BLaER1 treated with 17β-estradiol and CSF1 and Interleukin-3, amounts not matched to agents 10 nM and 100 nM (cell line): ENCODE results near the gene USH2A.

Source experiments
- H3K27ac ChIP-seq, 11 experiments: shearing (Covaris generic); formaldehyde crosslinking; 2 replicates each; pipeline ENCODE4 v1.8.1; 2022
- H3K27me3 ChIP-seq, 11 experiments: shearing (Covaris generic); formaldehyde crosslinking; 2 replicates each; pipeline ENCODE4 v1.8.1; 2022
- H3K36me3 ChIP-seq, 11 experiments: shearing (Covaris generic); formaldehyde crosslinking; 2 replicates each; pipeline ENCODE4 v1.8.1; 2022
- H3K4me1 ChIP-seq, 10 experiments: shearing (Covaris generic); formaldehyde crosslinking; 2 replicates each; pipeline ENCODE4 v1.8.1; 2022
- H3K4me2 ChIP-seq, 11 experiments: shearing (Covaris generic); formaldehyde crosslinking; 2 replicates each; pipeline ENCODE4 v1.8.1; 2022
- H3K4me3 ChIP-seq, 10 experiments: shearing (Covaris generic); formaldehyde crosslinking; 2 replicates each; pipeline ENCODE4 v1.8.1; 2022
- H3K9ac ChIP-seq, 11 experiments: shearing (Covaris generic); formaldehyde crosslinking; 2 replicates each; pipeline ENCODE4 v1.8.1; 2022
- H3K9me3 ChIP-seq, 11 experiments: shearing (Covaris generic); formaldehyde crosslinking; replicated peaks in 1 of 11; 2 replicates each; pipeline ENCODE4 v1.8.1; 2022
- H4K20me1 ChIP-seq, 11 experiments: shearing (Covaris generic); formaldehyde crosslinking; 2 replicates each; pipeline ENCODE4 v1.8.1; 2022
- Cebpa-rat ChIP-seq, 11 experiments: shearing (Covaris generic); IDR thresholded peaks; 2 replicates each; pipeline ENCODE4 v1.8.1; 2022

USH2A gene

DNA sequence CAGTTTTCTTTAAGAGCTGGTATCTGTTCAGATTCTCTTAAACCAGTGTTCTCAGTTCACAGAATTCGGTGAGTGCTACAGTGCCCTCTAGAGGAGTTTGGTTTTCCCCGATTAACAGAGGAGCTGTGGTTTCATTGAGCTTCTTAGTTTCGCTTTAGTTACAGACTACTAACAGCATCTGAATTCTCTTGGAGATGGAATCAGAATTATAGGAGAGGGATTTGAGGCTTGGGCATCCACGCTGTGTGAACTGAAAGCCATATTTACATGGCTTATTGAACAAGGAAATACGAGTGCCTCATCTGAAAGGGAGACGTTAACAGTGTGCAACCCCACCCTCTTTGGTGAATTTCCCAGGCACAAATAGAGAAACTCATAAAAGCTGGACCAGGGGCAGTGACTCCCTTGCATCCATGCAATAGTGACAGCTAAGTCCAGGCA, 202.0 kb downstream of the USH2A start:
- H3K27ac ChIP-seq: peak overlapping the region in 3 of 11 experiments; percentile 38 to 55 (median 41); a peak in 4 of 22 replicates

DNA sequence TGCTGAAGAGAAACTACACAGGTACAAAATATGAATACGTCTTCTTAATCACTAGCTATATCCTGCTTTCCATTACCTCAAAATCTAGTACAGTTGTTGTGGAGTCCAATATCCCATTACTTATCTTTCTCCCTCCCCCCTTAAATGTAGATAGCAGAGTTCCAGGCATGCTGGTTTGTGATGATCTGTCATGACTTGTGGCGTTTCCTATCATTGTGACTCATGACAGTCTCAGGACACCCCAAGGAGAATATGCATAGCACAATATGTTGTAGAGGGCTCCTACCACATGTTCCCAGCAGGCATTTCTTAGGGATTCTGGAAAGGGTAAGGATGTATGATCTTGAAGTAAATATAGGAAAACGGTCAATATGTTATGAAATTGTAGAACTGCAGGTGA, 206.9 kb downstream of the USH2A start:
- Histone ChIP-seq H3K9ac (no peak overlapping the region), H3K4me2 (no peak overlapping the region), H3K27me3 (no peaks in the 10 kb centered on the region), H3K27ac (no peak overlapping the region), H3K9me3 (no peaks in the 10 kb centered on the region), H3K4me3 (no peak overlapping the region), H3K36me3 (no peaks in the 10 kb centered on the region), H3K4me1 (no peaks in the 10 kb centered on the region), H4K20me1 (no peaks in the 10 kb centered on the region)
- TF ChIP-seq Cebpa-rat (IDR thresholded peaks at IDR 0.05): no peak

More for the DNA sequence above, 202.0 kb downstream of the USH2A start:
- Histone ChIP-seq H4K20me1 (no peaks in the 10 kb centered on the region), H3K36me3 (no peaks in the 10 kb centered on the region), H3K9ac (peak overlapping the region in 10 of 11 experiments; percentile 35 to 69 (median 54); a peak in 16 of 22 replicates), H3K27me3 (no peaks in the 10 kb centered on the region), H3K4me3 (peak overlapping the region; percentile 26 to 63 (median 47); a peak in 15 of 20 replicates), H3K4me1 (peaks cover 0 to 31% (median 6%) of the 10 kb centered on the region in 10 experiments; a peak in 10 of 20 replicates), H3K4me2 (peak overlapping the region; percentile 38 to 76 (median 51); a peak in 20 of 22 replicates), H3K9me3 (no peaks in the 10 kb centered on the region)
- TF ChIP-seq Cebpa-rat (IDR thresholded peaks at IDR 0.05): no peak

DNA sequence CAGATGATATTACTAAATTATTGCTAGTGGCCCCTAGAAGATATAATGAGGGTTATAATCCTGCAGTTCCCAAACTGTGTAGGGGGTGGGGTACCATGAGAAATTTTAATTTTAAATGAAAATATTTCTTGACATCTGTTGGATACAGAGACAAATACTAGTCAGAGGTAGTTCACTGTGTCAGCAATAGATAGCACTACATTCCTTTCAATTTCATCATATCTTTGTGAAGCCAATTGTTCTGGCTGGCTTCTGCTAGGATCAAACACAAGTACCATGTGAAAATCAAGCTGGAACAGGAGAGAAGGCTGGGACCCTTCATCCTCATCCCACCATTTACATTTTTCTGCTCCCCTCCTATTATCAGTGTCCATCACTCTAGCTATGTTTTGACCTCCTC, 208.1 kb downstream of the USH2A start:
- no peak for TF ChIP-seq Cebpa-rat (IDR thresholded peaks at IDR 0.05)
- no peaks in the 10 kb centered on the region for H3K4me1 ChIP-seq
- no peaks in the 10 kb centered on the region for H3K27me3 ChIP-seq
- H3K36me3 ChIP-seq: no peaks in the 10 kb centered on the region
- no peak overlapping the region for H3K27ac ChIP-seq
- H3K4me2 ChIP-seq: no peak overlapping the region
- H3K9ac ChIP-seq: no peak overlapping the region
- H4K20me1 ChIP-seq: no peaks in the 10 kb centered on the region
- no peaks in the 10 kb centered on the region for H3K9me3 ChIP-seq
- no peak overlapping the region for H3K4me3 ChIP-seq

DNA sequence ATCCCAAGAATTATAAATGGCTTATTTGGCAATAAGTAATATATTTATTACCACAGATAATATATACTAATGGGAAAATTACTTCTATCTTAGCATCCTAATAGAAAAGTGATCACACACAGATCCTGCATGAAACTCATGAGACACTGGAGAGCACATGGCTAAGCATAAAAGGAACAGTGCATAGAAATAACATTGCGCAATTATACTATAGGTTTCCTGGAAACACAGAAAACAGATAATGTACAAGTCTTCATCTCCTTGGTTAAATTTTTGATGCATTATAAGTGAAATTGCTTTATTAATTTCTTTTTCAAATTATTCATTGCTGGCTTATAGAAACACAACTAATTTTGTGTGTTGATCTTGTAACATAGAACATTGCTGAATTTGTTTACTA, 210.4 kb downstream of the USH2A start:
- no peak overlapping the region for H3K9ac ChIP-seq
- no peaks in the 10 kb centered on the region for H3K4me1 ChIP-seq
- H3K27ac ChIP-seq: no peak overlapping the region
- no peaks in the 10 kb centered on the region for H3K9me3 ChIP-seq
- H4K20me1 ChIP-seq: no peaks in the 10 kb centered on the region
- no peaks in the 10 kb centered on the region for H3K27me3 ChIP-seq
- H3K4me3 ChIP-seq: no peak overlapping the region
- H3K36me3 ChIP-seq: no peaks in the 10 kb centered on the region
- H3K4me2 ChIP-seq: no peak overlapping the region
- TF ChIP-seq Cebpa-rat (IDR thresholded peaks at IDR 0.05): peak in 3 of 11 experiments; percentile 42 to 89 (median 85); a peak in 6 of 22 replicates

DNA sequence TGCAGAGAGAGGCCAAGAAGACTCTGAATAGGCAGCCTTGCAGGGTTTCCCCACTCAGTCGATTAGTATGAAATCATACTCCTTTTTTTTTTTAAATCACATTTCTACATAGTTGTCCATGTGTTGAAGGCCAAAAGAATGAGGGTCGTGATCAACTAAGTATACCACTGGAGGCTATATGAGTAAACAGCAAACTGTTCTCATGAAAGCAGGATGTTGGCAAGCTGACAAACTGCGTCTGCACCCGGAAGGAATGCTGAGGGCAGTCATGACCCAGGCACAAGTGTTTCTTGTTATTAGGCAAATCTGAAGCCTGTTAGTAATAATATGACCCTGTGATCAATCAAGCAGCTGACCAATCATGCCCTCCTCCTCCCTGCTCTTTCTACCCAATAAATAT, 213.2 kb downstream of the USH2A start:
- Histone ChIP-seq H3K4me3 (no peak overlapping the region), H3K27ac (no peak overlapping the region), H4K20me1 (no peaks in the 10 kb centered on the region), H3K4me1 (no peaks in the 10 kb centered on the region), H3K9me3 (no peaks in the 10 kb centered on the region), H3K4me2 (no peak overlapping the region), H3K27me3 (no peaks in the 10 kb centered on the region), H3K36me3 (no peaks in the 10 kb centered on the region), H3K9ac (no peak overlapping the region)
- no peak for TF ChIP-seq Cebpa-rat (IDR thresholded peaks at IDR 0.05)

DNA sequence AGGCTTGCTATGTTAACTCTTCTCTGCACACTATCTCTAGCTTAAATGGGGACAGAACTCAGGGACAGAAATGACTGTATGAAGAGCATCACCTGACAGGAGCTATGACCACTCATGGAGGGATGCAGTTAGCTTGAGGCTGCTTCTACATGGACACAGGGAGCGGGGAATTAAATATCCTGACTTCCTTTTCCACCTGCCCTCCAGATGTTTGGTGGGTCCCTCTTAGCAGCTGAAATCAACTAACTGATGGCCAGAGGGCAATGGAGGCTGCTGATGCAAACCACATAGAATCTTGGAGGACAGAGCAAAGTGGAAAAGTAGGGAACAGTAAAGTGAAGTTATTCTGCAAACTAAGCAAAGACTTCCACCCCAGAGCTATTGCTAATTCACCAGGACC, 214.1 kb downstream of the USH2A start:
- H3K27me3 ChIP-seq: no peaks in the 10 kb centered on the region
- no peaks in the 10 kb centered on the region for H4K20me1 ChIP-seq
- no peak for TF ChIP-seq Cebpa-rat (IDR thresholded peaks at IDR 0.05)
- H3K4me2 ChIP-seq: no peak overlapping the region
- no peaks in the 10 kb centered on the region for H3K9me3 ChIP-seq
- H3K9ac ChIP-seq: no peak overlapping the region
- H3K4me3 ChIP-seq: no peak overlapping the region
- no peaks in the 10 kb centered on the region for H3K36me3 ChIP-seq
- H3K4me1 ChIP-seq: no peaks in the 10 kb centered on the region
- H3K27ac ChIP-seq: no peak overlapping the region

DNA sequence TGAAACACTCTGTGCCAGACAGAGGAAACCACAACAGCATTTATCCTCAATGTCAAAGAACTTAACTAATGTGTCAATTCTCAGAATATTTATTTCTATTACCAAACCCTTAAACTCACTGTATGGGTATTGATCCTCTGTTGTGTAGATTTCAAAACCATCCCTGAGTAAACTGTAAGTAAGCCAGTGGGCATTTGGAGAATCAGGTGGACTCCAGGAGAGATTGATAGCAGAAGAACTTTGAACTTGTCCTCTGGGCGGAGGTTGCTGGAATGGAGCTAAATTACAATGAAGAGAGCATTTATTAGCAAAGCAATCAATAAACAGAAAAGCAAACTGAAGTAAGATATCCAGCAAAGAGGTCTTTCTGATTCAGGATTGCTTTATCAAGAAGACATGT, 216.1 kb downstream of the USH2A start:
- no peak overlapping the region for H3K4me2 ChIP-seq
- H3K4me3 ChIP-seq: no peak overlapping the region
- H3K27me3 ChIP-seq: no peaks in the 10 kb centered on the region
- no peak overlapping the region for H3K27ac ChIP-seq
- H3K36me3 ChIP-seq: no peaks in the 10 kb centered on the region
- no peak overlapping the region for H3K9ac ChIP-seq
- H4K20me1 ChIP-seq: no peaks in the 10 kb centered on the region
- H3K4me1 ChIP-seq: no peaks in the 10 kb centered on the region
- no peak for TF ChIP-seq Cebpa-rat (IDR thresholded peaks at IDR 0.05)
- H3K9me3 ChIP-seq: no peaks in the 10 kb centered on the region

DNA sequence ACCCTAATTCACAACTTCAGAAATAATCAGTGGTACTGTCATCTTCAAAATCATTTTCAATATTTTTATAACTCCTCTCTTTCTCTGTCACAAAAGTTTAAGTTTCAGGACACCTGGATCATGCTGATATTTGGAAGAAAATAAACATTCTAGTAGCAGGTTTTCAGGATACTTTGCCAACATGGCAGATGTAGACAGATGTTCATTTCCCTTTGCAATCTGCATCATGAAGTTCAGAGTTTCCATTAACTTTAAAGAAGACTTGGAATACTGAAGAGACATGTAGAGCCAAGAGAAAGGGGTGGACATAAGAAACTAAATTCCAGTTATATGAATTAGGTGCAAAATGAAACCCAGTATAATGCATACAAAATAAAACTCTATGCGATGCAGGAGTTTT, 218.1 kb downstream of the USH2A start:
- no peak for TF ChIP-seq Cebpa-rat (IDR thresholded peaks at IDR 0.05)
- Histone ChIP-seq H4K20me1 (no peaks in the 10 kb centered on the region), H3K36me3 (no peaks in the 10 kb centered on the region)

DNA sequence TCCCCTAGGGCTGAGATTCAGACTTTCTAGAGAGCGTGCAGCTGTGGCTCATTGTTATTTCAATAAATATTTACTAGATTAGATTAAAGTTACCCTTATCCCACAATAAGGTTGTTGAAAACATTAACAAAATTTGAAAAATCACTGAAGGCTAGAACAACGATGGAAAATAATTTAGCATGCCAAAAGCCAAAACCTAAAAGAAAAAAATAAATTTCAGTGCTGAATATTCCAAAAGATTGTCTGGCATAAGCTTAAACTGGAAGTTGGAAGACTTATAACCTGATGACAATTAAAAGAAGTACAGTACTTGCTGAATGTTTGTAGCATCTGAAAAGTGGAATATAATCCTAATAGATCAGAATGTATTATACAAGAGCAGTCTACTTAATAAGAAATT, 221.3 kb downstream of the USH2A start:
- Histone ChIP-seq H3K36me3 (no peaks in the 10 kb centered on the region), H3K27ac (no peak overlapping the region), H3K9me3 (no peaks in the 10 kb centered on the region), H3K9ac (no peak overlapping the region), H3K27me3 (no peaks in the 10 kb centered on the region), H4K20me1 (no peaks in the 10 kb centered on the region), H3K4me1 (no peaks in the 10 kb centered on the region), H3K4me3 (no peak overlapping the region), H3K4me2 (no peak overlapping the region)
- no peak for TF ChIP-seq Cebpa-rat (IDR thresholded peaks at IDR 0.05)

More for the DNA sequence above, 218.1 kb downstream of the USH2A start:
- Histone ChIP-seq H3K27me3 (no peaks in the 10 kb centered on the region), H3K4me2 (no peak overlapping the region), H3K4me3 (no peak overlapping the region), H3K9ac (no peak overlapping the region), H3K4me1 (no peaks in the 10 kb centered on the region), H3K9me3 (no peaks in the 10 kb centered on the region), H3K27ac (no peak overlapping the region)

DNA sequence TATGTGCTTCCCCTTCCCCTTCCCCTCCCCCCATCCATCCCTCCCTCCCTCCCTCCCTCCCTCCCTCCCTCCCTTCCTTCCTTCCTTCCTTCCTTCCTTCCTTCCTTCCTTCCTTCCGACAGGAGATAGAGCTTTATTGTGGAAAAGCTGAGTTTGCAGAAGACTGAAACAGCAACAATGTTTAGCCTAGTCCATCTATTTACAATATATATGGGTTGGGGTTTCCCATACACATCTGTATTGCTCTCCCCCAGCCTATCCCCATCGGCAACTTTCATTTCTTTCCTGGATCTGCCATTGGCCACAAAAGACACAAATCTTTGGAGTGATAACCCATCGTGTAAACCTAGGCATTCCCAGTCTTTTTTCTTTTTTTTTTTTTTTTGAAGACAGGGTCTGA, 222.3 kb downstream of the USH2A start:
- Histone ChIP-seq H3K27ac (no peak overlapping the region), H3K27me3 (no peaks in the 10 kb centered on the region), H3K9ac (no peak overlapping the region), H3K4me1 (no peaks in the 10 kb centered on the region), H4K20me1 (no peaks in the 10 kb centered on the region), H3K4me2 (no peak overlapping the region), H3K4me3 (no peak overlapping the region), H3K36me3 (no peaks in the 10 kb centered on the region), H3K9me3 (no peaks in the 10 kb centered on the region)
- TF ChIP-seq Cebpa-rat (IDR thresholded peaks at IDR 0.05): no peak
